HFF-Myc (cell line): Measurements from ENCODE around the gene GAK.

Experiments
- DNase-seq: peaks from one replicate; pipeline ENCODE4 v3.0.0-alpha.2; 2011; ENCODE audit warnings: low read depth; ENCODE audit errors: extremely low read depth
- H3K4me3 ChIP-seq: replicated peaks from 2 replicates; pipeline ENCODE4 v1.5.1; 2011; ENCODE audit warnings: low read depth, mild to moderate bottlenecking, control low read depth, low read length
- CTCF ChIP-seq: IDR thresholded peaks from 2 replicates; pipeline ENCODE4 v1.5.1; 2012; ENCODE audit warnings: mild to moderate bottlenecking, low read depth, low read length, control low read depth; ENCODE audit errors: missing control alignments

GAK gene

GRCh38 chr4:893276-893994, 38.7 kb downstream of the GAK start:
- no peak overlapping the region for H3K4me3 ChIP-seq
- DNase-seq = no peak
- no peak for TF ChIP-seq CTCF

- no peak overlapping the region for H3K4me3 ChIP-seq
- no peak for DNase-seq
- TF ChIP-seq CTCF = no peak
Measured at GRCh38 chr4:892780-893179, 39.3 kb downstream of the GAK start.

- DNase-seq = no peak
- H3K4me3 ChIP-seq = no peak overlapping the region
- TF ChIP-seq CTCF = peak; percentile 20
Measured at GRCh38 chr4:891747-892146, 40.4 kb downstream of the GAK start.

GRCh38 chr4:890036-890695, 42.0 kb downstream of the GAK start:
- DNase-seq = no peak
- H3K4me3 ChIP-seq = no peak overlapping the region
- TF ChIP-seq CTCF = no peak

- no peak overlapping the region for H3K4me3 ChIP-seq
Measured at GRCh38 chr4:889516-889915, 42.6 kb downstream of the GAK start.

GRCh38 chr4:888029-888428, 44.1 kb downstream of the GAK start:
- no peak for TF ChIP-seq CTCF
- no peak overlapping the region for H3K4me3 ChIP-seq
- no peak for DNase-seq

More at GRCh38 chr4:889516-889915, 42.6 kb downstream of the GAK start:
- no peak for DNase-seq
- TF ChIP-seq CTCF = no peak
